Stomach (tissue), 4 donors: ENCODE results near the gene CTNND2.

ENCODE experiments used
- EP300 ChIP-seq: sonication (generic); formaldehyde crosslinking; IDR thresholded peaks from one replicate; pipeline ENCODE4 v1.6.1; 2017; ENCODE audit warnings: antibody characterized with exemption
- POLR2A ChIP-seq, 4 donors: fragments of 450-650 bp; IDR thresholded peaks; one replicate each; pipeline ENCODE4 v1.6.1; 2016; ENCODE audit warnings: antibody characterized with exemption in 4 of 4, control low read depth in 2 of 4, mild to moderate bottlenecking in 1 of 4, moderate library complexity in 1 of 4
- POLR2AphosphoS5 ChIP-seq, 3 donors: sonication (generic); formaldehyde crosslinking; IDR thresholded peaks; one replicate each; pipeline ENCODE4 v1.6.1; 2016; ENCODE audit warnings: antibody characterized with exemption in 3 of 3
- TF ChIP-seq, protein P1 (sequence below), 7 experiments: fragments of 450-650 bp in 4 of 7; fragments of 200-600 bp in 3 of 7; sonication (generic) in 3 of 7; IDR thresholded peaks; one replicate each; pipeline ENCODE4 v1.5.1; 2016 to 2019; ENCODE audit warnings: antibody characterized with exemption in 7 of 7, control low read depth in 2 of 7, mild to moderate bottlenecking in 1 of 7

GRCh38 chr5:10977011-10977410, 927.2 kb downstream of the CTNND2 start:
- TF ChIP-seq, protein P1, sequence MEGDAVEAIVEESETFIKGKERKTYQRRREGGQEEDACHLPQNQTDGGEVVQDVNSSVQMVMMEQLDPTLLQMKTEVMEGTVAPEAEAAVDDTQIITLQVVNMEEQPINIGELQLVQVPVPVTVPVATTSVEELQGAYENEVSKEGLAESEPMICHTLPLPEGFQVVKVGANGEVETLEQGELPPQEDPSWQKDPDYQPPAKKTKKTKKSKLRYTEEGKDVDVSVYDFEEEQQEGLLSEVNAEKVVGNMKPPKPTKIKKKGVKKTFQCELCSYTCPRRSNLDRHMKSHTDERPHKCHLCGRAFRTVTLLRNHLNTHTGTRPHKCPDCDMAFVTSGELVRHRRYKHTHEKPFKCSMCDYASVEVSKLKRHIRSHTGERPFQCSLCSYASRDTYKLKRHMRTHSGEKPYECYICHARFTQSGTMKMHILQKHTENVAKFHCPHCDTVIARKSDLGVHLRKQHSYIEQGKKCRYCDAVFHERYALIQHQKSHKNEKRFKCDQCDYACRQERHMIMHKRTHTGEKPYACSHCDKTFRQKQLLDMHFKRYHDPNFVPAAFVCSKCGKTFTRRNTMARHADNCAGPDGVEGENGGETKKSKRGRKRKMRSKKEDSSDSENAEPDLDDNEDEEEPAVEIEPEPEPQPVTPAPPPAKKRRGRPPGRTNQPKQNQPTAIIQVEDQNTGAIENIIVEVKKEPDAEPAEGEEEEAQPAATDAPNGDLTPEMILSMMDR (IDR thresholded peaks at IDR 0.05) = no peak
- TF ChIP-seq POLR2A (IDR thresholded peaks at IDR 0.05) = no peak
- no peak for TF ChIP-seq POLR2AphosphoS5 (IDR thresholded peaks at IDR 0.05)
- no peak for TF ChIP-seq EP300
